ENCODE results near the gene APOE. TPM values are rescaled to one million over a fixed set of nuclear protein-coding genes. Genes with fewer than 3 reads are reported as not detected.
A peak's percentile ranks its signal among the peaks of the same experiment; 100 is the strongest.

APOE gene
- total and polyA plus RNA-seq, 2 experiments from 2014 or later, result 1,133 to 1,438 TPM

DNA sequence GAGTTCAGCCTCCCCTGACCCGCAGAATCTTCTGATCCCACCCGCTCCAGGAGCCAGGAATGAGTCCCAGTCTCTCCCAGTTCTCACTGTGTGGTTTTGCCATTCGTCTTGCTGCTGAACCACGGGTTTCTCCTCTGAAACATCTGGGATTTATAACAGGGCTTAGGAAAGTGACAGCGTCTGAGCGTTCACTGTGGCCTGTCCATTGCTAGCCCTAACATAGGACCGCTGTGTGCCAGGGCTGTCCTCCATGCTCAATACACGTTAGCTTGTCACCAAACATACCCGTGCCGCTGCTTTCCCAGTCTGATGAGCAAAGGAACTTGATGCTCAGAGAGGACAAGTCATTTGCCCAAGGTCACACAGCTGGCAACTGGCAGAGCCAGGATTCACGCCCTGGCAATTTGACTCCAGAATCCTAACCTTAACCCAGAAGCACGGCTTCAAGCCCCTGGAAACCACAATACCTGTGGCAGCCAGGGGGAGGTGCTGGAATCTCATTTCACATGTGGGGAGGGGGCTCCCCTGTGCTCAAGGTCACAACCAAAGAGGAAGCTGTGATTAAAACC, 1.1 kb upstream of the APOE start:
- H3K4me3 Mint-ChIP-seq, result peak overlapping the region; percentile 97
- peaks cover 2% of the 10 kb centered on the region; the same call in 1 of the 3 replicates for H3K9me3 Mint-ChIP-seq
- peaks cover 67% of the 10 kb centered on the region for H3K36me3 Mint-ChIP-seq (ENCODE audit: low read depth)

DNA sequence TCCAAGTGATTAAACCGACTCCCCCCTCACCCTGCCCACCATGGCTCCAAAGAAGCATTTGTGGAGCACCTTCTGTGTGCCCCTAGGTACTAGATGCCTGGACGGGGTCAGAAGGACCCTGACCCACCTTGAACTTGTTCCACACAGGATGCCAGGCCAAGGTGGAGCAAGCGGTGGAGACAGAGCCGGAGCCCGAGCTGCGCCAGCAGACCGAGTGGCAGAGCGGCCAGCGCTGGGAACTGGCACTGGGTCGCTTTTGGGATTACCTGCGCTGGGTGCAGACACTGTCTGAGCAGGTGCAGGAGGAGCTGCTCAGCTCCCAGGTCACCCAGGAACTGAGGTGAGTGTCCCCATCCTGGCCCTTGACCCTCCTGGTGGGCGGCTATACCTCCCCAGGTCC, 2.0 kb downstream of the APOE start:
- Histone ChIP-seq H2AFZ (no peak overlapping the region), H3K36me3 (ENCODE audit: insufficient read depth) (peaks cover 17% of the 10 kb centered on the region)
- H3K27me3 Mint-ChIP-seq (ENCODE audit: insufficient read depth, low read depth, poor library complexity), result peaks cover 45% of the 10 kb centered on the region

More for the DNA sequence above, 1.1 kb upstream of the APOE start:
- Histone ChIP-seq H3K27me3 (ENCODE audit: insufficient read depth) (no peaks in the 10 kb centered on the region), H4K20me1 (replicated peaks; ENCODE audit: insufficient read depth) (no peaks in the 10 kb centered on the region; the same call in 1 of the 2 replicates), H3K4me1 (ENCODE audit: insufficient read depth) (peaks cover 17% of the 10 kb centered on the region), H3F3A (replicated peaks; ENCODE audit: low read depth) (peaks cover 58% of the 10 kb centered on the region), H3K36me3 (ENCODE audit: insufficient read depth) (peaks cover 30% of the 10 kb centered on the region), H3K4me3 (peak overlapping the region; percentile 95), H3K4me2 (no peak overlapping the region; the same call in 1 of the 2 replicates), H3K27ac (ENCODE audit: low read depth) (peak overlapping the region; percentile 99; the same call in 1 of the 2 replicates), H3K79me2 (replicated peaks; ENCODE audit: insufficient read depth) (peaks cover 17% of the 10 kb centered on the region), H3K9me2 (ENCODE audit: insufficient read depth) (no peaks in the 10 kb centered on the region), H2AFZ (no peak overlapping the region)
- DNase-seq (ENCODE audit: low spot score), result peak; percentile 79
- ATAC-seq, result peak; percentile 12
- peaks cover 38% of the 10 kb centered on the region for H3K27me3 Mint-ChIP-seq (ENCODE audit: insufficient read depth, low read depth, poor library complexity)
- peaks cover 17% of the 10 kb centered on the region for H3K4me1 Mint-ChIP-seq
- TF ChIP-seq ZNF331 (CRISPR knock-in tag; IDR thresholded peaks at IDR 0.05; ENCODE audit: low read depth), result no peak
- TF ChIP-seq, protein P1, sequence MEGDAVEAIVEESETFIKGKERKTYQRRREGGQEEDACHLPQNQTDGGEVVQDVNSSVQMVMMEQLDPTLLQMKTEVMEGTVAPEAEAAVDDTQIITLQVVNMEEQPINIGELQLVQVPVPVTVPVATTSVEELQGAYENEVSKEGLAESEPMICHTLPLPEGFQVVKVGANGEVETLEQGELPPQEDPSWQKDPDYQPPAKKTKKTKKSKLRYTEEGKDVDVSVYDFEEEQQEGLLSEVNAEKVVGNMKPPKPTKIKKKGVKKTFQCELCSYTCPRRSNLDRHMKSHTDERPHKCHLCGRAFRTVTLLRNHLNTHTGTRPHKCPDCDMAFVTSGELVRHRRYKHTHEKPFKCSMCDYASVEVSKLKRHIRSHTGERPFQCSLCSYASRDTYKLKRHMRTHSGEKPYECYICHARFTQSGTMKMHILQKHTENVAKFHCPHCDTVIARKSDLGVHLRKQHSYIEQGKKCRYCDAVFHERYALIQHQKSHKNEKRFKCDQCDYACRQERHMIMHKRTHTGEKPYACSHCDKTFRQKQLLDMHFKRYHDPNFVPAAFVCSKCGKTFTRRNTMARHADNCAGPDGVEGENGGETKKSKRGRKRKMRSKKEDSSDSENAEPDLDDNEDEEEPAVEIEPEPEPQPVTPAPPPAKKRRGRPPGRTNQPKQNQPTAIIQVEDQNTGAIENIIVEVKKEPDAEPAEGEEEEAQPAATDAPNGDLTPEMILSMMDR (conservative IDR thresholded peaks at IDR 0.05; ENCODE audit: low read depth in 2 of 2), result peak; percentile 73 to 74
- 0 out of 2 replicates have a peak overlapping the region, but pooled peaks have one; percentile 52 for H3K27ac Mint-ChIP-seq

More for the DNA sequence above, 2.0 kb downstream of the APOE start:
- TF ChIP-seq JUNB (IDR thresholded peaks at IDR 0.05; ENCODE audit: unreplicated experiment) (no peak), EZH2phosphoT487 (IDR thresholded peaks at IDR 0.05; ENCODE audit: unreplicated experiment) (no peak), CREB1 (CRISPR knock-in tag; IDR thresholded peaks at IDR 0.05; ENCODE audit: low read depth) (no peak)
- TF ChIP-seq, protein P1 (conservative IDR thresholded peaks at IDR 0.05; ENCODE audit: low read depth in 2 of 2), result no peak
- H3K9me2 ChIP-seq (ENCODE audit: insufficient read depth), result no peaks in the 10 kb centered on the region
- no peak overlapping the region for H3K4me3 ChIP-seq
- DNase-seq (ENCODE audit: low spot score), result no peak
- Mint-ChIP-seq H3K4me1 (peaks cover 33% of the 10 kb centered on the region), H3K36me3 (ENCODE audit: low read depth) (peaks cover 43% of the 10 kb centered on the region), H3K27ac (no peak overlapping the region), H3K9me3 (peaks cover 2% of the 10 kb centered on the region; the same call in 1 of the 3 replicates), H3K4me3 (no peak overlapping the region)
- no peak for ATAC-seq
- H3K4me1 ChIP-seq (ENCODE audit: insufficient read depth), result peaks cover 25% of the 10 kb centered on the region
- peak overlapping the region; percentile 92; the same call in 1 of the 2 replicates for H3K27ac ChIP-seq (ENCODE audit: low read depth)
- H3F3A ChIP-seq (replicated peaks; ENCODE audit: low read depth), result peaks cover 50% of the 10 kb centered on the region
- H3K79me2 ChIP-seq (replicated peaks; ENCODE audit: insufficient read depth), result peaks cover 17% of the 10 kb centered on the region
- peak overlapping the region; percentile 92; the same call in 1 of the 2 replicates for H3K4me2 ChIP-seq
- no peaks in the 10 kb centered on the region; the same call in 1 of the 2 replicates for H4K20me1 ChIP-seq (replicated peaks; ENCODE audit: insufficient read depth)
- H3K27me3 ChIP-seq (ENCODE audit: insufficient read depth), result no peaks in the 10 kb centered on the region

Data from GM23338 (cell line).